ENCODE measurements around the gene CENPX.

DNA sequence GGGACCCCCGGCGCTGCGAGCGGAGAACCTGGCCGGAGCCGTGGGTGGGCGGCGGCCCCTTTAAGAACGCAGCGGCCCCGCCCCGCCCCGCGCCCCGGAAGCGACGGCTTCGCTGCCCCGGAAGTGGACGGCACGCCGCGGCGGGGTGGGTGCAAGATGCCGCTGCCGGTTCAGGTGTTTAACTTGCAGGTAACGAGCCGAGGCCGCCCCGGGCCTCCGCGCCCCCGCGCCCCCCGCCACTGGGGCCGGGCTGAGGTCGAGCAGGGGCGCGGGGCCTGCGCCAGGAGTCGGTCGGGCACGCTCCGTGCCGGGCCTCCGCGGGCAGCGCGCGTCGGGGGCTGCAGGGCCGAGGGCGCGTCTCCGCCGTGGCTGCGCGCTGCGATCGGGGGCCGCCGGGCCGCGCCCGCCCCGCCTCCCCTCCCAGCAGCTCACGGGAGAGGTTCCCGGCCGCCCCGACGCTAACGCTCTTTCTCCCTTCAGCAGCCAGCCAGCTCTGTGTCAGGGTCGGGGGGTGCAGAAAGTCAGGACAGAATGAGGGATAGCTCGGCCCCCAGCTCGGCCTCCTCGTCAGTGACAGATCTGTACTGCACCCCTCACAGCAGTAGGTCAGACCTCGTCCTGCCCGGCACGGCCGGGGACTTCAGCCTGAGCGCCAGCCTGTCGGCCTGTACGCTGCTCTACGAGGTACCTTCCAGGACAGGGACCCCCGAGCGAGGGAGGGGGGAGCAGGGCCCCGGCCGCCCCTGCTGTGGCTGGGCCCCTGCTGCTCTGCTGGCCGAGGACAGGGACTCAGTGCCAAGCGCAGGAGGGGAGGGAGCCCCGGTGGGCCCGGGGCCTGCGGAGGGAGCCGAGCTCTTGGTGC lies 29.3 kb upstream of the CENPX start, which contains the start of the genes GPS1 and RFNG:
- TF ChIP-seq POLR2AphosphoS5 (IDR thresholded peaks at IDR 0.05; ENCODE audit: borderline replicate concordance, low read depth, low read length) (peak; percentile 64), EZH2 (IDR thresholded peaks at IDR 0.05) (no peak)
